ENCODE results near the gene PRKX.
"Not testable (repeated sequence)": the region's sequence is repeated elsewhere in the genome, so short reads cannot be mapped to it uniquely, and the experiment has no call there.

The PRKX gene

DNA sequence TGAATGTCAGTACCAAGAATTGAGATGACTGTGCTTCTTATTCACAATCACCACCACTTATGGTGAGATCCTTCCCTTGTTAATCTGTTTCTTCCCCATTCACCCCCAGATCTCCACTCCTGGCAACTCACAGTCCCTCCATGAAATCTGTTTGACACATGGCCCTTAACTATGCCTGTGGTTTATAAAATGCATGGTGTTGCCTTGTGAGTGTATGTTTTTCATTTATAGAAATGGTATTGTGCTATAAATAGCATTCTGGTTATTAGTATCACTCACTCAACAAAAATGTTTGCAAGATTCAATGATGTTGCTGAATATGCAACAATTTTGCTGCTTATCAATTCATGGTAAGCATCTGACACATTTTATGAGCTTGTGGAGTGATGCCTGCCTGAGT is 131.0 kb downstream of the PRKX start:
- Histone ChIP-seq H3K4me3 (ENCODE audit: low read length) (no peak overlapping the region), H3K27ac (ENCODE audit: low read length) (no peak overlapping the region), H3K36me3 (ENCODE audit: control insufficient read depth, insufficient read depth, low read length) (no peaks in the 10 kb centered on the region; the same call in 1 of the 2 replicates), H3K9me3 (ENCODE audit: control insufficient read depth, insufficient read depth, low read length) (no peaks in the 10 kb centered on the region), H3K27me3 (ENCODE audit: control insufficient read depth, insufficient read depth, low read length) (no peaks in the 10 kb centered on the region), H3K4me1 (ENCODE audit: control insufficient read depth, insufficient read depth, low read length) (no peaks in the 10 kb centered on the region)
- no peak for DNase-seq (ENCODE audit: low read depth, low spot score)

DNA sequence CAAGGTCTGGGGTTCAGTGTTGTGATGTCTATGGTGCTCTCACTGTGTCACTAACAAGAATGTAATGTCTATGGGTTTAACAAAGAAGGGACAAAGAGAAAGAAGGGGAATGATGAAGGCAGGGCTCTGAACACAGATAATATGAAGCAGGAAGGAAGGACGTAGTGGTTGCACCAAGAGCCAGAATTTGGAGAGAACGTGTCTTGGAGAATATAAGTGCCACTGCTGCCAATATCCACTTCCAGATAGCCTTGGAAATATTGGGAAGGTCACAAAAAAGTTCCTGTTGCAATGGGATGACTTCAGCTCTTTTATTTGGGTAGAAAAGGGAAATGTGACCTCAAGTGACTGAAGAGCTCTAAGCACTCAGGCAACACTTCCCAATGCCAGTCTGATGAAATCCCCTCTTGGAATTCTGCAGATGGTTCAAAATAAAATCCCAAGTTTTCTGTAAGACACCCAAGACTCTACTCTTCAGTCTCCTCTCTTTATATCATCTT is 131.8 kb downstream of the PRKX start:
- no peak for DNase-seq (ENCODE audit: low read depth, low spot score)
- Histone ChIP-seq H3K4me3 (ENCODE audit: low read length) (no peak overlapping the region), H3K9me3 (ENCODE audit: control insufficient read depth, insufficient read depth, low read length) (no peaks in the 10 kb centered on the region), H3K27ac (ENCODE audit: low read length) (no peak overlapping the region), H3K36me3 (ENCODE audit: control insufficient read depth, insufficient read depth, low read length) (no peaks in the 10 kb centered on the region; the same call in 1 of the 2 replicates), H3K27me3 (ENCODE audit: control insufficient read depth, insufficient read depth, low read length) (no peaks in the 10 kb centered on the region), H3K4me1 (ENCODE audit: control insufficient read depth, insufficient read depth, low read length) (no peaks in the 10 kb centered on the region)
- WGBS (ENCODE audit: insufficient coverage, insufficient read length), result no CpG with 5 or more reads among the region's 2 CpGs

DNA sequence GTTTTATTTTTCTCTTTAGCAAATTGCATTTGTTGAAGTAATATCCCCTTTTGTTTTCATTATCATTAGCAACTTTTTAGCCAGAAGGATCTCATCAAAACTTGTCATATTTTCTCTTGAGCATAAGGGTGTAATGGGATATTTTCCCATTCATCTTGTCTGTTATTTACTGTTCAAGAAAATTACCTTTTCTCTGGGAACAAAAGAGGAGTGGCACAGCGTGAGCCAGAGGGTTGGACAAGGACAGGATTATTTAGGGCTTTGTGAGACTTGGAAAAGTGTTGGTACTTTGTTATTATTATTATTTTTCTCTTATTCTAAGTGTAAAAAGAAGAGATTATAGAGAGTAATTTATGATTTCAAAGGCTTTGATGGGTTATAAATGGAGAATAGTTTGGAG is 135.9 kb downstream of the PRKX start:
- no peak overlapping the region for H3K27ac ChIP-seq (ENCODE audit: low read length)
- WGBS (ENCODE audit: insufficient coverage, insufficient read length), result no CpG with 5 or more reads among the region's 1 CpG
- H3K27me3 ChIP-seq (ENCODE audit: control insufficient read depth, insufficient read depth, low read length), result no peaks in the 10 kb centered on the region
- no peaks in the 10 kb centered on the region for H3K9me3 ChIP-seq (ENCODE audit: control insufficient read depth, insufficient read depth, low read length)
- H3K4me1 ChIP-seq (ENCODE audit: control insufficient read depth, insufficient read depth, low read length), result no peaks in the 10 kb centered on the region
- H3K36me3 ChIP-seq (ENCODE audit: control insufficient read depth, insufficient read depth, low read length), result no peaks in the 10 kb centered on the region
- DNase-seq (ENCODE audit: low read depth, low spot score), result no peak
- no peak overlapping the region for H3K4me3 ChIP-seq (ENCODE audit: low read length)

DNA sequence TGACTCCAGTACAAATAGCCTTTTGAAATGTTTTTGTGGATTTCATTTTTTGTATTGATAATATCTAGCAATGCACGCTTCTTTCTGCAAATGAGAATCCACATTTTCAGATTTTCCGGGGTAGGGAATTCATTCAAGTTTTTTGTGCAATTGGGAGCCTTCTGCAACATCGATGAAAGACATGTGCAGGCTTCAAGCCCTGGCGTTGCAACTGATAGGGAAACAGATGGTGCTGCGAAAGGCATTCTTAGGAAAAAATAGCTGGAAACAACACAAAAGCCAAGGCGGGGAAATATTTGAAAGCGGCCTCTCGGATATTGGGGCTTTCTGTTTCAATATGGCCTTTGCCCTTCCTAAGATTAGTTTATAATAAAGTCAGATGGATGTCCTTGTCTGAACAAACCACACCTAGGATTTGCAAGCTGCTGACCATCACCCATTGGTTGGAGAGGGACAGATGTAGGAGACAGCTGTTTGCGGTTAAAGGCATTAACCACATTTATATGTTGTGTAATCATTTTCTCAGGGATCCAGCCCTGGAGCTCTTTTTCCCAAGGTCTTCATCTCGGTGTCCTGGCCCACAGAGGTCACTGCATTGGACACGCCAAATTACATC is 136.5 kb downstream of the PRKX start:
- Histone ChIP-seq H3K36me3 (ENCODE audit: control insufficient read depth, insufficient read depth, low read length) (no peaks in the 10 kb centered on the region), H3K4me3 (ENCODE audit: low read length) (no peak overlapping the region), H3K27me3 (ENCODE audit: control insufficient read depth, insufficient read depth, low read length) (no peaks in the 10 kb centered on the region), H3K4me1 (ENCODE audit: control insufficient read depth, insufficient read depth, low read length) (no peaks in the 10 kb centered on the region), H3K9me3 (ENCODE audit: control insufficient read depth, insufficient read depth, low read length) (no peaks in the 10 kb centered on the region), H3K27ac (ENCODE audit: low read length) (no peak overlapping the region)
- no CpG with 5 or more reads among the region's 11 CpGs for WGBS (ENCODE audit: insufficient coverage, insufficient read length)
- no peak for DNase-seq (ENCODE audit: low read depth, low spot score)

DNA sequence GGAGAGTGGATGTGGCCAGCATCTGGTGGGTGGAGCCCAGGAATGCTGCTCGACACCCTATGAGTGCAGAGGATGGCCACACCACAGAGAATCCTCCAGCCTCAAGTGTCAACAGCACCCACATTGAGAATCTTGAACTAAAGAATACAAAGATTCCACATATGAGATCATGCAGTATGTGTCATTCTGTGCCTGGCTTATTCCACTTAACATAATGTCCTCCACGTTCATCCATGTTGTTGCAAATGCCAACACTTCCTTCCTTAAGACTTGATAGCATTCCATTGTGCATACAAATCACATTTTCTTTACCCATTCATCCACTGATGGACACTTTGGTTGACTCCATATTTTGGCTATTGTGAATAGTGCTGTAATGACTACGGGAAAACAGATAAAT is 145.8 kb downstream of the PRKX start:
- Histone ChIP-seq H3K4me3 (ENCODE audit: low read length) (no peak overlapping the region), H3K27me3 (ENCODE audit: control insufficient read depth, insufficient read depth, low read length) (no peaks in the 10 kb centered on the region), H3K36me3 (ENCODE audit: control insufficient read depth, insufficient read depth, low read length) (no peaks in the 10 kb centered on the region), H3K9me3 (ENCODE audit: control insufficient read depth, insufficient read depth, low read length) (no peaks in the 10 kb centered on the region), H3K27ac (ENCODE audit: low read length) (no peak overlapping the region), H3K4me1 (ENCODE audit: control insufficient read depth, insufficient read depth, low read length) (no peaks in the 10 kb centered on the region)
- WGBS (ENCODE audit: insufficient coverage, insufficient read length), result no CpG with 5 or more reads among the region's 3 CpGs
- no peak for DNase-seq (ENCODE audit: low read depth, low spot score)

DNA sequence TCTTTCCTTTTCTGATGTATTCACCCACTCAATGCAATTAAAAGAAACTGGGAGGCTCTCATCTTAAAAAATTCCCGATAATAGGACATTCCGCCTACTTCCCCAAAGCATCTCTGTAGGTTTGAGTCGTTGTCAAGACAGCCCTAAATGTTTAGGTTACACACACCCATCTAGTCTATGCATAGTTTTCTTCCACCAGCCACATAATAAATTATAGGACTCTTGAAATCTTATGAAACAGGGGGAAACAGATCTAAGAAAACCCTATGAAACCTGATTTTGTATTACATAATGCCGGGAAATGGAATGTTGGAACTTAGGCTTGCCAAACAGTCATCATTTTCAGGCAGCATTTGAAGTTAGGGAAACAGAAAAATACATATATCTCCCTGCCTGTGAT is 150.0 kb downstream of the PRKX start:
- Histone ChIP-seq H3K4me3 (ENCODE audit: low read length) (no peak overlapping the region), H3K4me1 (ENCODE audit: control insufficient read depth, insufficient read depth, low read length) (no peaks in the 10 kb centered on the region), H3K27ac (ENCODE audit: low read length) (no peak overlapping the region), H3K27me3 (ENCODE audit: control insufficient read depth, insufficient read depth, low read length) (no peaks in the 10 kb centered on the region), H3K9me3 (ENCODE audit: control insufficient read depth, insufficient read depth, low read length) (no peaks in the 10 kb centered on the region), H3K36me3 (ENCODE audit: control insufficient read depth, insufficient read depth, low read length) (no peaks in the 10 kb centered on the region)
- WGBS (ENCODE audit: insufficient coverage, insufficient read length), result no CpG with 5 or more reads among the region's 4 CpGs
- no peak for DNase-seq (ENCODE audit: low read depth, low spot score)

DNA sequence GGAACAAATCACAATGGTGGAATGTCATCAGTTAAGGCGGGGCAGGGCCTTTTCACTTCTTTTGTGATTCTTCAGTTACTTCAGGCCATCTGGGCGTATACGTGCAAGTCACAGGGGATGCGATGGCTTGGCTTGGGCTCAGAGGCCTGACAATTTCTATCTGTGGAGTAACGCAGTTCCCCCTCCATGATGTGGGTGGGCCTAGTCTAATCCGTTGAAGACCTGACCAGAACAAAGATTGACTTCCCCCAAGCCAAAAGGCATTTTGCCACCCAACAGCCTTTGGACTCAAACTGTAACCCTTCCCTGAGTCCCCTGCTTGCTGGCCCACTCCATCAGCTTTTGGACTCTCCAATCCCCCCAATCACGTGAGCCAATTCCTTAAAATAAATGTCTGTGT is 153.4 kb downstream of the PRKX start:
- no CpG with 5 or more reads among the region's 7 CpGs for WGBS (ENCODE audit: insufficient coverage, insufficient read length)
- H3K27me3 ChIP-seq (ENCODE audit: control insufficient read depth, insufficient read depth, low read length); H3K4me3 ChIP-seq (ENCODE audit: low read length); DNase-seq (ENCODE audit: low read depth, low spot score); H3K9me3 ChIP-seq (ENCODE audit: control insufficient read depth, insufficient read depth, low read length); H3K36me3 ChIP-seq (ENCODE audit: control insufficient read depth, insufficient read depth, low read length); H3K27ac ChIP-seq (ENCODE audit: low read length); H3K4me1 ChIP-seq (ENCODE audit: control insufficient read depth, insufficient read depth, low read length): not testable (repeated sequence)
